RPMI8226 (cell line): ENCODE measurements around the gene SH3TC1.

Source experiments
- DNase-seq: peaks from one replicate; pipeline ENCODE4 v3.0.0-alpha.2; 2015

SH3TC1 gene

DNA sequence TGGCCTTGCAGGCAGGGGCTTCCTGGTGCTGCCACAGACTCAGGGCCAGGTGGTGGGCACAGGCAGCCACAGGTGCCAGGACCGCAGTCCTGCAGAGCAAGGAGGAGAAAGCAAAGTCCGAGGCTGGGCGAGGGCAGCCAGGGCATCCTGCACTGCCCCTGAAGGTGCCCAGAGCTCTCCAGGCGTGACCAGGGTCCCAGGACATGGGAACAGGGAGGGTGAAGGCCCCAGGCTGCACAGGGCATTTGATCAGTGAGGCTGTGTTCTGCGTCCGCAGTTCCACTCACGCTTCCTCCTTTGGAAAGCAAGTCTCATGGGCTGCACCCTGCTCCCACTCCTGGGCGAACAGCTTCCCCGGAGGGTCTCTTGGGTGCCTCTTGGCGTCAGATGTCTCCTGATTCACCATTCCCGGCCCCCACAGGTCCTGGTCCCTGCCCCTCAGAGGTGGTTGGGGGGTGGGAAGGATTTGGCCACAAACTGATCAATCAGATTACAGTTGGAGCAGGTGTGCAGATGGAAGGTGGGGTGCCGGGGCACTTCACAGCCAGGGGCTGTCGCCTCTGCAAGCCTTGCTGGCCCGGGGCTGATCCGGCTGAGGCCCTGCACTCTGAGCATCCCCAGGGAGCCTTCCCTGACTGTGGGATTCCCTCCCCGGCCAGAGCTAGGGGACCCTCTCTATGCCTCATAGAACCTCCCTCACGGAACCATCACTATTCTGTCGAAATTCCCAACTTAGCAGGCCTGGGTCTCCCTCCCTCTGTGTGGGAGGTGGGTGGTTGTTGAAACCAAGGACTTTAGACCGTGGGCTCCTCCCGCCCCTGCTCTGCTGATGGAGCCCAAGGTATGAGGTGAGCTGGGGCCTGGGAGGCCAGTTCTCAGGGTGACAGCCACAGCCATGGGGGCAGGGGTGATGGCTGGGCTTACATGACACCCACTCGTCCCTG lies 3.3 kb downstream of the SH3TC1 start:
- no peak for DNase-seq

DNA sequence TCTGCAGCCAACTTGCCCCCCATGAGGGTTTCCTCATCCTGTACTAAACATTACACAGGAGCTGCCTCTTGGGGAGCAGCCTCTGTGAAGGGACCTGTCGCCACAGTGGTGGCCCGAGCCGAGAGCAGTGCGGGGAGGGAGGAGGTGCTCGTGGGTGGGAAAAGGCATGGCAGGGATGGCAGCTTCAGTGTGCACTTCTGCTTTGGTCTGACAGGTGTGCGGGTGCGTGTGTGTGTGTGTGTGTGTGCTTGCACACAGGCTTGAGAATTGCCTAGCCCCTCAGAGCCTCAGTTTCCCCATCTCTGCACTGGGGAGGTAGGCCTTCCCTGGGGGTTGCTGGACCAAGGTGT lies 3.9 kb downstream of the SH3TC1 start:
- no peak for DNase-seq

DNA sequence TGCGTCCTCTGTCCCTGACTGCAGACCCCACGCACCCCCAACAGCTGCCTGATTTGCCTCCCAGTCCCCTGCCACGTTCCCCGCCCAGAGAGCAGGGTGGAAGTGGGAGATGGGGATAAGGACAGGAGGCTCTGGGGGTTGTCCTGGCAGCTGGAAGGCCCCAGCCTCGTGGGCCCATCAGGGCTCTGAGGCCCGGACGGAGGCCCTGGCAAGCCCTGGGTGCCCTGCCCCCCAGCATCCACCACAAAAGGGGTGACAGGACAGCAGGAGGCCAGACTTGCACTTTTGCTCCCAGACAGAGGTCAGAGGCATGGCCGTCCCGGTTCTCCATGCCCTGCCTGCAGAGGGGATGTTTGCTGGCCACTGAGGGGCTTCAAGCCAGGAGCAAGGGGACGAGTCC lies 4.7 kb downstream of the SH3TC1 start:
- DNase-seq, result no peak

- no peak for DNase-seq
Measured at GRCh38 chr4:8204576-8205227, 5.6 kb downstream of the SH3TC1 start.

DNA sequence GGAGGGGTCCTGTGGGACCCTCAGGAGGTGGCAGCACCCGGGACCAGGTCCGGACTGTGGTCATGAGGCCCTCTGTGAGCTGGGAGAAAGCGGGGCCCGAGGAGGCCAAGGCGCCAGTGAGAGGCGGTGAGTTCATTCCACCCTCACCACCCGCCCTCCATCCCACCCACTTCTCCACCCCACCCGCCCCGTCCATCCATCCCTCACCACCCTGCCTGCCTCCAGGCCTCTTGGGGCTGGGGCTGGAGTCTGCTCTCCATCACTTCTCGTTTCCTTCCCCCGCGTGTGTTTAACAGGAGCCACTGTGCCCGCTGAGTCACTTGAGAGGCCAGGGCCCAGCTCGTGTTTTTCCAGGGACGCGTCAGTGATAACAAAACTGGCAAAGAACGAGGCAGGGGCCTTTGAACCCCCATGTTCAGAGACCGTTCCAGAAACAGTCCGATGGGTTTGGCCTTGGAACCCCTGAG lies 6.2 kb downstream of the SH3TC1 start:
- DNase-seq, result no peak

GRCh38 chr4:8205749-8206611 lies 6.9 kb downstream of the SH3TC1 start:
- DNase-seq, result peak; percentile 47

- no peak for DNase-seq
Measured at GRCh38 chr4:8207314-8207713, 8.2 kb downstream of the SH3TC1 start.

DNA sequence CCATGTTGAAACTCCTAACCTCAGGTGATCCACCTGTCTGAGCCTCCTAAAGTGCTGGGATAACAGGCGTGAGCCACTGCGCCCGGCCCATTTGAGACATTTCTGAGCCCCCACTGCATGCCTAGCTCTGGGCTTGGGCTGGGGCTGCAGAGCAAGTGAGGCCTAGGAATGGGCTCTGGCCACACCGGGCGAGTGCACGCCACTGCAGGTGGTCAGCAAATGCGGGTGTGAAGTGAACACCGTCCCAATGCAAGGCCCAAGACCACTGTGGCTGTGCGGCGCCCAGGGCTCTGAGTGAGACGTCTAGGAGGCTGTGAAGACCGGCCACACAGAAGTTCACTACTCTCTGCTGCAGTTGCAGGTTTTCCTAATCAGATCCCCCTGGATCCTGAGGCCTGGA lies 9.5 kb downstream of the SH3TC1 start:
- DNase-seq, result no peak

GRCh38 chr4:8209181-8209874 lies 10.2 kb downstream of the SH3TC1 start:
- DNase-seq, result no peak

DNA sequence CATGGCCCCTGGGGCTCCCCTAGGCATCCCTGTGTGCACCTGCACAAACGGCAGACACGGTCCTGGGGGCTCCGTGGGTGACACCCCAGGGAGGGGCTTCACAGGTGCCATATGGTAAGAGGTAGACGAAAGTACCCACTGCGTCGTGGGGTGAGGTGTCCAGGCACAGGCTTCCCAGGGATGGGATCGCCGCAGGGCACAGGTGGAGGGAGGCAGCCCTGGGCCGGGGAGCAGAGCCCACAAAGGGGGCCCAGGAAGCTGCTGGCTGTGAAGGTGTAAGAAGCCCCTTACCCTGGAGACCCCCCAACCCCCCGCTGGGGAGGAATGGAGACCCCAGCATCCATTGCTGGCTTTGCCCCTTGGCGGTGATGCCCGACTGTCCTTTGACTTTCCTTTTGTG lies 10.9 kb downstream of the SH3TC1 start:
- no peak for DNase-seq

- DNase-seq, result no peak
Measured at GRCh38 chr4:8210616-8211015, 11.5 kb downstream of the SH3TC1 start.

DNA sequence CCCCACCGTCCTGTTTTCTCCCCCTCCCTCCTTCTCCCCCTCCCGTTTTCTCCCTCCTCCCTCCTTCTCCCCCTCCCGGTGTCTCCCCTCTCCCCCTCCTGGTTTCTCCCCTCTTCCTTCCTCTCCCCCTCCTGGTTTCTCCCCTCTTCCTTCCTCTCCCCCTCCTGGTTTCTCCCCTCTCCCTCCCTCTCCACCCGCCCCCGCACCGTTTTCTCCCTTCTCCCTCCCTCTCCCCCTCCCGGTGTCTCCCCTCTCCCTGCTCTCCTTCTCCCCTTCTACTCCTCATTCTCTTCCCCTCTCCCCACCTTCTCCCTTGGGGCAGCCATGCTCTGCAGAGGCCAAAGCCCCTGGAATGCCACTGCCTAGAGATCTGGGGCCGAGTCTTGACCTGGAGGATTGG lies 12.2 kb downstream of the SH3TC1 start:
- DNase-seq, result no peak

GRCh38 chr4:8211737-8212581 lies 12.9 kb downstream of the SH3TC1 start:
- no peak for DNase-seq

DNA sequence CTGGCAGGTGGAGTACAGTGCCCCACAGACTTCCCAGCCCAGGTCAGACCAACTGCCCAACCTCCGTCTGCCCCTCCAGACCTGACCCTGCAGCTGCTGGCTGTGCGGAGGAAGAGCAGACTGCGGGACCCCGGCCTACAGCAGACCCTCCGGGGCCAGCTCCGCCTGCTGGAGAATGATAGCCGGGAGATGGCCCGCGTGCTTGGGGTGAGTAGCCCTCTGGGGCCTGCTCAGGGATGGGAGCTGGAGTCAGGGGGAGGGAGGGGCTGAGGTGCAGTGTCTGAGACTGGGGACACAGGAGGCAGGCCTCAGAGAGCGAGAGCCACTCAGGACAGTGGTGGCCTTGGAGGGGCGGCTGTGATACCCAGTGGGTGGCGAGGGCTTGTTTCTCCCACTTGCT lies 13.5 kb downstream of the SH3TC1 start:
- no peak for DNase-seq

DNA sequence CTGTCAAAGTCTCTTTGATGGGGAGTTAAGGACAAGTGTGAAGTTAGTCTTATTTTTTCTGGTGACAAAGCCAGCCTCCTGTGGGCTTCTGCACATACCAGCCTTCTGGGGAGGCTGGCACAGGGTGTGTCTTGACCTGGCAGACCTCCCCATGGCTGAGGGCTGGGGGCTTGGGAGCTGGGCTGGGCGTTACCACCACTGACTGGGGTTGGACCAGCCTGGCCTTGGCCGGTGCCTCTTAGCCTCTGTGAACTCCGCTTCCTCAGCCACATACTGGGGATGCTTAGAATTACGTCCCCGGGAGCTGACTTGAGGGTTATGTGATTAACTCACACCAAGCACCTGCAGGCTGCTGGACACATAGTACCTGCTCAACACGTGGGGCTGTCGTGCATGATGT lies 14.0 kb downstream of the SH3TC1 start:
- DNase-seq, result no peak

DNA sequence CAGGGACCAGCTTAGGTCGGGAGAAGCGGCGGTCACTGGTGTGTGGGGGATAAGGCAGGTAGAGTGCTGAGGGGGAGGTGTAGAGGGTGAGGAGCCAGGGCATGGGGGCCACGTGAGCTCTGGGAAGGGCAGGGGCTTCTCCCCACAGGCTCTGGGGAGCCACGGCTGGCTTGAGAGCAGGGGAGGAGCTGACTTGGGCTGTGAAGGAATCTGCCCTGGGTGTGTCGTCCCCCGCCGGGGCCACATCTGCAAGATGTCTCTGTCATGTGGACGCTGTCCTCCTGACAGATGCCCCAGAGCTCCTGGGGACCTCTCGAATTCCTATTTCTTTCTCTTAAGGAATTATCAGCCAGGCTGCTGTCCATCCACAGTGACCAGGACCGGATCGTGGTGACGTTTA lies 15.0 kb downstream of the SH3TC1 start:
- no peak for DNase-seq

DNA sequence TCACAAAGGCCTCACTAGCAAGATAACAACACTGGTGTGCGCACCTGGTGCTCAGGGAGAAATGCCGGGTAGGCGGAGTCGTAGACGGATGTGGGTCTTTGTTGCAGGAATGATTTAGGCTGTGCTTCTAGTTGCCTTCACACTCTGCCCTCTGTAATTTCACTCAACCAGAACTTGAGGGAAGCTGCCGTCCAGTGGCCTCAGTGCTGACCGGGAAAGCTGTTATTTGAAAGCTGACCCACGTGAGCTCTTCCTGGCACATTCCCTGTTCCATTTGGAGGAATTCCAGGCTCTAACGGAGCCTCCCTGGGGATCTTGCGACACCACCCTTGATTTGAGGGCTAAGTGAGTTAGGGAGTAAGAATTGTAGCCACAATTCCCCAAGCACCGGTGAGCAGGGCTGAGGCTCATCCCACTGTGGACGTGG lies 15.9 kb downstream of the SH3TC1 start:
- no peak for DNase-seq

GRCh38 chr4:8215641-8216442 lies 16.8 kb downstream of the SH3TC1 start:
- DNase-seq, result no peak

- no peak for DNase-seq
Measured at GRCh38 chr4:8216443-8217245, 17.6 kb downstream of the SH3TC1 start.

GRCh38 chr4:8217246-8217511 lies 18.1 kb downstream of the SH3TC1 start:
- no peak for DNase-seq
